ENCODE measurements around the gene RMND5A. TPM values are rescaled to one million over a fixed set of nuclear protein-coding genes. Genes with fewer than 3 reads are reported as not detected.

Gene RMND5A
- total RNA-seq, 1 experiment from 2014 or later, result 41.0 TPM

GRCh38 chr2:86679036-86679435 is 41.1 kb upstream of the RMND5A start:
- no peak overlapping the region for H3K27ac Mint-ChIP-seq (ENCODE audit: low read depth, unreplicated experiment)

DNA sequence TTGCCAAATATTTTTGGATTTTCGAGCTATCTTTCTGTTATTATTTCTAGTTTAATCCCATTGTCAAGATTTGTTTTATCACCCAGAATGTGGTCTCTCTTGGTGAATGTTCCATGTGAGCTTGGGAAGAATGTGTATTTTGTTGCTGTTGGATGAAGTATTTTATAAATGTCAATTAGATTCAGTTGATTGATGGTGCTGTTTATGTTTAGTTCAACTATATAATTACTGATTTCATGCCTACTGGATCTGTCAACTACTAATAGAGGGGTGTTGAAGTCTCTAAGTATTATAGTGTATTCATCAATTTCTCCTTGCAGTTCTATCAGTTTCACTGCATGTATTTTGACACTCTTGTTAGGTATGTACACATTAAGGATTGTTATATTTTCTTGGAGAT is 34.7 kb upstream of the RMND5A start:
- Mint-ChIP-seq H3K36me3 (ENCODE audit: insufficient read depth, unreplicated experiment) (no peaks in the 10 kb centered on the region), H3K4me1 (ENCODE audit: insufficient read depth, unreplicated experiment) (no peaks in the 10 kb centered on the region), H3K4me3 (ENCODE audit: unreplicated experiment) (no peak overlapping the region), H3K27ac (ENCODE audit: low read depth, unreplicated experiment) (no peak overlapping the region), H3K9me3 (ENCODE audit: unreplicated experiment) (no peaks in the 10 kb centered on the region), H3K27me3 (ENCODE audit: insufficient read depth, unreplicated experiment) (no peaks in the 10 kb centered on the region)
- intact Hi-C loops (cut with micrococcal nuclease), result no loop called here
- POLR2A ChIA-PET, result no interaction called here
- BruUV-seq (replicated peaks), result no TSS peak
- TF ChIP-seq, protein P1, sequence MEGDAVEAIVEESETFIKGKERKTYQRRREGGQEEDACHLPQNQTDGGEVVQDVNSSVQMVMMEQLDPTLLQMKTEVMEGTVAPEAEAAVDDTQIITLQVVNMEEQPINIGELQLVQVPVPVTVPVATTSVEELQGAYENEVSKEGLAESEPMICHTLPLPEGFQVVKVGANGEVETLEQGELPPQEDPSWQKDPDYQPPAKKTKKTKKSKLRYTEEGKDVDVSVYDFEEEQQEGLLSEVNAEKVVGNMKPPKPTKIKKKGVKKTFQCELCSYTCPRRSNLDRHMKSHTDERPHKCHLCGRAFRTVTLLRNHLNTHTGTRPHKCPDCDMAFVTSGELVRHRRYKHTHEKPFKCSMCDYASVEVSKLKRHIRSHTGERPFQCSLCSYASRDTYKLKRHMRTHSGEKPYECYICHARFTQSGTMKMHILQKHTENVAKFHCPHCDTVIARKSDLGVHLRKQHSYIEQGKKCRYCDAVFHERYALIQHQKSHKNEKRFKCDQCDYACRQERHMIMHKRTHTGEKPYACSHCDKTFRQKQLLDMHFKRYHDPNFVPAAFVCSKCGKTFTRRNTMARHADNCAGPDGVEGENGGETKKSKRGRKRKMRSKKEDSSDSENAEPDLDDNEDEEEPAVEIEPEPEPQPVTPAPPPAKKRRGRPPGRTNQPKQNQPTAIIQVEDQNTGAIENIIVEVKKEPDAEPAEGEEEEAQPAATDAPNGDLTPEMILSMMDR (IDR thresholded peaks at IDR 0.05; ENCODE audit: unreplicated experiment), result no peak
- CTCF ChIA-PET, result no interaction called here
- no peak for DNase-seq (ENCODE audit: unreplicated experiment)

More at GRCh38 chr2:86679036-86679435, 41.1 kb upstream of the RMND5A start:
- H3K36me3 Mint-ChIP-seq (ENCODE audit: insufficient read depth, unreplicated experiment), result no peaks in the 10 kb centered on the region
- H3K4me3 Mint-ChIP-seq (ENCODE audit: unreplicated experiment), result no peak overlapping the region
- H3K27me3 Mint-ChIP-seq (ENCODE audit: insufficient read depth, unreplicated experiment), result no peaks in the 10 kb centered on the region
- no peak for DNase-seq (ENCODE audit: unreplicated experiment)
- intact Hi-C loops (cut with micrococcal nuclease), result no loop called here
- TF ChIP-seq, protein P1 (IDR thresholded peaks at IDR 0.05; ENCODE audit: unreplicated experiment), result no peak
- POLR2A ChIA-PET, result no interaction called here
- CTCF ChIA-PET, result interaction anchor here (0.6 to 0.7 kb wide), 2 partner anchors 227 to 528 kb away, joined by 3 read pairs; no protein-coding TSS in a partner anchor
- BruUV-seq (replicated peaks), result no TSS peak
- H3K4me1 Mint-ChIP-seq (ENCODE audit: insufficient read depth, unreplicated experiment), result no peaks in the 10 kb centered on the region
- no peaks in the 10 kb centered on the region for H3K9me3 Mint-ChIP-seq (ENCODE audit: unreplicated experiment)

DNA sequence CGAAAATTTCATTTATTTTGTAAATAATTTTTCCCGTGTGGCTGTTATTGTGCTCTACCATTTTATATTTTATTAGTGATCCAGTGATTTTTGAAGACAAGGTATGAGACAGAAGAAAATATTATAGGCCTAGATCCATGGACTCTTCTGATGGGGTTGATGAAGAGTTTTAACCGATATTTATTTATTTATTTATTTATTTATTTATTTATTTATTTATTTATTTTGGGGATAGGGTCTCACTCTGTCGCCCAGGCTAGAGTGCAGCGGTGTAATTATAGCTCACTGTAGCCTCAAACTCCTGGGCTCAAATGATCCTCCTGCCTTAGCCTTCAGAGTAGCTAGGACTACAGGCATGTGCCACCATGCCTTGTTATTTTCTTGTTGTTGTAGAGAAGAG is 33.6 kb upstream of the RMND5A start:
- Mint-ChIP-seq H3K4me1 (ENCODE audit: insufficient read depth, unreplicated experiment) (no peaks in the 10 kb centered on the region), H3K36me3 (ENCODE audit: insufficient read depth, unreplicated experiment) (no peaks in the 10 kb centered on the region), H3K27ac (ENCODE audit: low read depth, unreplicated experiment) (no peak overlapping the region), H3K27me3 (ENCODE audit: insufficient read depth, unreplicated experiment) (no peaks in the 10 kb centered on the region), H3K9me3 (ENCODE audit: unreplicated experiment) (no peaks in the 10 kb centered on the region), H3K4me3 (ENCODE audit: unreplicated experiment) (no peak overlapping the region)
- ChIA-PET POLR2A (interaction anchor here (0.9 kb wide), 1 partner anchor 18 kb away, joined by 3 read pairs; no protein-coding TSS in a partner anchor), CTCF (interaction anchor here (0.6 kb wide), 1 partner anchor 10 kb away, joined by 3 read pairs; no protein-coding TSS in a partner anchor)
- BruUV-seq (replicated peaks), result no TSS peak
- no peak for DNase-seq (ENCODE audit: unreplicated experiment)
- TF ChIP-seq, protein P1 (IDR thresholded peaks at IDR 0.05; ENCODE audit: unreplicated experiment), result no peak
- intact Hi-C loops (cut with micrococcal nuclease), result no loop called here

GRCh38 chr2:86686905-86687304 is 33.2 kb upstream of the RMND5A start:
- Mint-ChIP-seq H3K4me1 (ENCODE audit: insufficient read depth, unreplicated experiment) (no peaks in the 10 kb centered on the region), H3K27me3 (ENCODE audit: insufficient read depth, unreplicated experiment) (no peaks in the 10 kb centered on the region), H3K9me3 (ENCODE audit: unreplicated experiment) (no peaks in the 10 kb centered on the region), H3K36me3 (ENCODE audit: insufficient read depth, unreplicated experiment) (no peaks in the 10 kb centered on the region), H3K27ac (ENCODE audit: low read depth, unreplicated experiment) (no peak overlapping the region), H3K4me3 (ENCODE audit: unreplicated experiment) (no peak overlapping the region)
- no TSS peak for BruUV-seq (replicated peaks)
- TF ChIP-seq, protein P1 (IDR thresholded peaks at IDR 0.05; ENCODE audit: unreplicated experiment), result no peak
- DNase-seq (ENCODE audit: unreplicated experiment), result no peak
- intact Hi-C loops (cut with micrococcal nuclease), result no loop called here
- CTCF ChIA-PET, result no interaction called here
- POLR2A ChIA-PET, result interaction anchor here (0.9 kb wide), 1 partner anchor 18 kb away, joined by 3 read pairs; no protein-coding TSS in a partner anchor
